ENCODE data around the gene CITED2. TPM values are rescaled to one million over a fixed set of nuclear protein-coding genes. Genes with fewer than 3 reads are reported as not detected.
"Not testable (repeated sequence)": the region's sequence is repeated elsewhere in the genome, so short reads cannot be mapped to it uniquely, and the experiment has no call there.

The CITED2 gene
- total RNA-seq, 1 experiment from 2014 or later: 46.1 TPM

- TF ChIP-seq, protein P1, sequence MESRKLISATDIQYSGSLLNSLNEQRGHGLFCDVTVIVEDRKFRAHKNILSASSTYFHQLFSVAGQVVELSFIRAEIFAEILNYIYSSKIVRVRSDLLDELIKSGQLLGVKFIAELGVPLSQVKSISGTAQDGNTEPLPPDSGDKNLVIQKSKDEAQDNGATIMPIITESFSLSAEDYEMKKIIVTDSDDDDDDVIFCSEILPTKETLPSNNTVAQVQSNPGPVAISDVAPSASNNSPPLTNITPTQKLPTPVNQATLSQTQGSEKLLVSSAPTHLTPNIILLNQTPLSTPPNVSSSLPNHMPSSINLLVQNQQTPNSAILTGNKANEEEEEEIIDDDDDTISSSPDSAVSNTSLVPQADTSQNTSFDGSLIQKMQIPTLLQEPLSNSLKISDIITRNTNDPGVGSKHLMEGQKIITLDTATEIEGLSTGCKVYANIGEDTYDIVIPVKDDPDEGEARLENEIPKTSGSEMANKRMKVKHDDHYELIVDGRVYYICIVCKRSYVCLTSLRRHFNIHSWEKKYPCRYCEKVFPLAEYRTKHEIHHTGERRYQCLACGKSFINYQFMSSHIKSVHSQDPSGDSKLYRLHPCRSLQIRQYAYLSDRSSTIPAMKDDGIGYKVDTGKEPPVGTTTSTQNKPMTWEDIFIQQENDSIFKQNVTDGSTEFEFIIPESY (IDR thresholded peaks at IDR 0.05; ENCODE audit: extremely low read depth, insufficient replicate concordance, low read length): no peak
- TF ChIP-seq ZFX (IDR thresholded peaks at IDR 0.05) (no peak), SRF (IDR thresholded peaks at IDR 0.05; ENCODE audit: low read depth) (no peak), RAD21 (IDR thresholded peaks at IDR 0.05; ENCODE audit: low read depth) (peak; percentile 94), POLR2A (IDR thresholded peaks at IDR 0.05; ENCODE audit: borderline replicate concordance, extremely low read depth, insufficient read depth, insufficient read length) (no peak), CEBPB (IDR thresholded peaks at IDR 0.05; ENCODE audit: low read depth) (no peak), EZH2 (IDR thresholded peaks at IDR 0.05) (no peak)
Observed at GRCh38 chr6:139364302-139364981, 10.0 kb downstream of the CITED2 start (continued).

GRCh38 chr6:139363797-139364196 is 10.7 kb downstream of the CITED2 start:
- ChIA-PET RAD21 (ENCODE audit: low non-redundant PET in 1 of 2, low total read pairs in 2 of 2, uncharacterized antibody in 2 of 2, unreplicated experiment in 2 of 2) (interaction anchor here (1.0 to 1.8 kb wide), 5 partner anchors 113 to 238 kb away, joined by 4 to 18 read pairs (median 6); no protein-coding TSS in a partner anchor), CTCF (interaction anchor here (1.0 to 2.0 kb wide), 22 partner anchors 9 to 1357 kb away, joined by 3 to 48 read pairs (median 4); partner anchors contain the start of genes CCDC28A and CITED2), POLR2A (interaction anchor here (1.5 kb wide), 1 partner anchor 11 kb away, joined by 6 read pairs; the partner anchor contains the start of gene CITED2)
- H3K9ac ChIP-seq (ENCODE audit: low read length); H3K4me1 ChIP-seq (ENCODE audit: control insufficient read depth in 1 of 2, insufficient read depth in 2 of 2, low read length in 2 of 2); H4K20me1 ChIP-seq (ENCODE audit: insufficient read depth); DNase-seq (ENCODE audit: low read depth, low spot score); H2AFZ ChIP-seq (ENCODE audit: low read depth, low read length, poor library complexity, severe bottlenecking); H3K9me2 ChIP-seq (ENCODE audit: insufficient read depth); ATAC-seq; H3K27me3 ChIP-seq (ENCODE audit: insufficient read depth, low read length); H3K9me3 ChIP-seq (ENCODE audit: control insufficient read depth in 1 of 2, insufficient read depth in 1 of 2, low read depth in 1 of 2, low read length in 2 of 2); H3K27ac ChIP-seq (ENCODE audit: low read depth, low read length); BruUV-seq (replicated peaks); H3K4me2 ChIP-seq (ENCODE audit: low read length); H3K4me3 ChIP-seq (replicated peaks in 1 of 2; ENCODE audit: low read depth in 1 of 2, low read length in 2 of 2); H3K79me2 ChIP-seq (ENCODE audit: insufficient read depth, low read length); H3K36me3 ChIP-seq (ENCODE audit: control insufficient read depth in 1 of 2, insufficient read depth in 2 of 2, low read length in 2 of 2): not testable (repeated sequence)
- intact Hi-C loops (cut with micrococcal nuclease): loop anchor here (1.0 to 10.0 kb wide), 8 partner anchors 144 to 1359 kb away; partner anchors contain the start of gene REPS1

DNA sequence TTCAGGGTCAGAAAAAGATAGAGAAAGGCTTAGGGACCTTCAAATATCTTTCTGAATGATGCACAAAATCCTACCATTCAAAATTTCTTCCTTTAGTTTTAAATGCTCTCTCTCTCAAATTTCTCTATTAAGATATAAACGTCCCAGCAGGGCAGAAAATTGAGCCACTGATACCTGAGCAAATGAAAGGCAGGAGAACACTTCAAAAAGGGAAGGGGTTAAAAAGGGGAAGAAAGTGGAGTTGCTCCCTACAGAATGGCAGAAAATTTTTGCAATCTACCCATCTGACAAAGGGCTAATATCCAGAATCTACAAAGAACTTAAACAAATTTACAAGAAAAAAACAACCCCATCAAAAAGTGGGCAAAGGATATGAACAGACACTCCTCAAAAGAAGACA is 11.3 kb downstream of the CITED2 start:
- H3K4me1 ChIP-seq (ENCODE audit: control insufficient read depth in 1 of 2, insufficient read depth in 2 of 2, low read length in 2 of 2); H3K36me3 ChIP-seq (ENCODE audit: control insufficient read depth in 1 of 2, insufficient read depth in 2 of 2, low read length in 2 of 2); BruUV-seq (replicated peaks); ATAC-seq; H4K20me1 ChIP-seq (ENCODE audit: insufficient read depth); H3K4me2 ChIP-seq (ENCODE audit: low read length); DNase-seq (ENCODE audit: low read depth, low spot score); H3K4me3 ChIP-seq (replicated peaks in 1 of 2; ENCODE audit: low read depth in 1 of 2, low read length in 2 of 2); RAD21 ChIA-PET (ENCODE audit: low non-redundant PET in 1 of 2, low total read pairs in 2 of 2, uncharacterized antibody in 2 of 2, unreplicated experiment in 2 of 2); H3K27ac ChIP-seq (ENCODE audit: low read depth, low read length); H3K27me3 ChIP-seq (ENCODE audit: insufficient read depth, low read length); H3K79me2 ChIP-seq (ENCODE audit: insufficient read depth, low read length); H3K9ac ChIP-seq (ENCODE audit: low read length); POLR2A ChIA-PET; H3K9me2 ChIP-seq (ENCODE audit: insufficient read depth); H2AFZ ChIP-seq (ENCODE audit: low read depth, low read length, poor library complexity, severe bottlenecking); H3K9me3 ChIP-seq (ENCODE audit: control insufficient read depth in 1 of 2, insufficient read depth in 1 of 2, low read depth in 1 of 2, low read length in 2 of 2): not testable (repeated sequence)
- CTCF ChIA-PET: interaction anchor here (1.6 kb wide), 1 partner anchor 144 kb away, joined by 8 read pairs; no protein-coding TSS in a partner anchor
- intact Hi-C loops (cut with micrococcal nuclease): loop anchor here (5.0 to 10.0 kb wide), 3 partner anchors 378 to 1358 kb away; partner anchors contain the start of gene REPS1

Measured in HCT116 (cell line).